Trophoblast cell (in vitro differentiated cells and primary cell): ENCODE results near the gene SPATC1L.

ENCODE experiments used
- DNase-seq, 2 donors: peaks; one replicate each; pipeline ENCODE4 v3.0.0-alpha.2; 2016
- H2AFZ ChIP-seq: 2 replicates; pipeline ENCODE4 v1.6.1; 2013; ENCODE audit warnings: low read length, moderate library complexity, mild to moderate bottlenecking; ENCODE audit not compliant: insufficient read depth, poor library complexity
- H2AK5ac ChIP-seq: 2 replicates; pipeline ENCODE4 v1.6.1; 2013; ENCODE audit warnings: mild to moderate bottlenecking, low read length
- H2BK120ac ChIP-seq: 2 replicates; pipeline ENCODE4 v1.6.1; 2013; ENCODE audit warnings: low read length, mild to moderate bottlenecking, moderate library complexity; ENCODE audit not compliant: insufficient read depth, poor library complexity
- H2BK12ac ChIP-seq: 2 replicates; pipeline ENCODE4 v1.6.1; 2013; ENCODE audit warnings: mild to moderate bottlenecking, low read length, moderate library complexity
- H2BK5ac ChIP-seq: 2 replicates; pipeline ENCODE4 v1.6.1; 2013; ENCODE audit warnings: low read length, low read depth, moderate library complexity, mild to moderate bottlenecking; ENCODE audit not compliant: poor library complexity
- H3K14ac ChIP-seq: 2 replicates; pipeline ENCODE4 v1.6.1; 2013; ENCODE audit warnings: mild to moderate bottlenecking, low read length
- H3K18ac ChIP-seq: 2 replicates; pipeline ENCODE4 v1.6.1; 2013; ENCODE audit warnings: mild to moderate bottlenecking, low read length
- H3K23ac ChIP-seq: 2 replicates; pipeline ENCODE4 v1.6.1; 2013; ENCODE audit warnings: low read length
- H3K27ac ChIP-seq: 2 replicates; pipeline ENCODE4 v1.5.1; 2013; ENCODE audit warnings: low read depth, mild to moderate bottlenecking, inconsistent platforms, low read length, moderate library complexity
- H3K27me3 ChIP-seq: 2 replicates; pipeline ENCODE4 v1.6.1; 2013; ENCODE audit warnings: inconsistent platforms, mild to moderate bottlenecking, low read length, moderate library complexity; ENCODE audit not compliant: insufficient read depth
- H3K36me3 ChIP-seq, 2 experiments: 1 replicate in 1 of 2; 2 replicates in 1 of 2; pipeline ENCODE4 v1.6.1; 2013; ENCODE audit warnings: low read length in 2 of 2, mild to moderate bottlenecking in 2 of 2, moderate library complexity in 1 of 2; ENCODE audit not compliant: insufficient read depth in 2 of 2, control insufficient read depth in 1 of 2
- H3K4ac ChIP-seq: 2 replicates; pipeline ENCODE4 v1.6.1; 2013; ENCODE audit warnings: low read depth, mild to moderate bottlenecking, low read length, moderate library complexity
- H3K4me1 ChIP-seq, 2 experiments: 1 replicate in 1 of 2; 2 replicates in 1 of 2; pipeline ENCODE4 v1.6.1; 2013; ENCODE audit warnings: low read length in 2 of 2, mild to moderate bottlenecking in 2 of 2, moderate library complexity in 1 of 2; ENCODE audit not compliant: insufficient read depth in 2 of 2, control insufficient read depth in 1 of 2
- H3K4me2 ChIP-seq: 2 replicates; pipeline ENCODE4 v1.6.1; 2013; ENCODE audit warnings: inconsistent platforms, mild to moderate bottlenecking, low read length, moderate library complexity
- H3K4me3 ChIP-seq: 2 replicates; pipeline ENCODE4 v1.5.1; 2013; ENCODE audit warnings: mild to moderate bottlenecking, low read depth, low read length, inconsistent platforms
- H3K79me1 ChIP-seq: one replicate; pipeline ENCODE4 v1.6.1; 2013; ENCODE audit warnings: low read length
- H3K79me2 ChIP-seq: 2 replicates; pipeline ENCODE4 v1.6.1; 2013; ENCODE audit warnings: low read length, mild to moderate bottlenecking; ENCODE audit not compliant: control insufficient read depth, insufficient read depth, poor library complexity
- H3K9ac ChIP-seq: 2 replicates; pipeline ENCODE4 v1.6.1; 2013; ENCODE audit warnings: mild to moderate bottlenecking, low read length
- H3K9me3 ChIP-seq: 2 replicates; pipeline ENCODE4 v1.6.1; 2013; ENCODE audit warnings: low read depth, mild to moderate bottlenecking, control low read depth, inconsistent platforms, low read length; ENCODE audit not compliant: insufficient read depth
- H4K12ac ChIP-seq: 2 replicates; pipeline ENCODE4 v1.6.1; 2013; ENCODE audit warnings: low read depth, mild to moderate bottlenecking, low read length, moderate library complexity
- H4K8ac ChIP-seq: 2 replicates; pipeline ENCODE4 v1.6.1; 2013; ENCODE audit warnings: low read depth, mild to moderate bottlenecking, low read length, moderate library complexity
- H4K91ac ChIP-seq: one replicate; pipeline ENCODE4 v1.6.1; 2013; ENCODE audit warnings: low read depth, mild to moderate bottlenecking, low read length, moderate library complexity
- WGBS: extraction: QIAGEN DNeasy Blood & Tissue Kit; methylation state at CpG from one replicate; pipeline ENCODE4 v1.1.7; 2013; ENCODE audit warnings: missing lambda C conversion rate; ENCODE audit not compliant: insufficient read length, insufficient coverage; ENCODE audit errors: extremely low coverage; 5-methylcytosine and 5-hydroxymethylcytosine counted together

SPATC1L gene

DNA sequence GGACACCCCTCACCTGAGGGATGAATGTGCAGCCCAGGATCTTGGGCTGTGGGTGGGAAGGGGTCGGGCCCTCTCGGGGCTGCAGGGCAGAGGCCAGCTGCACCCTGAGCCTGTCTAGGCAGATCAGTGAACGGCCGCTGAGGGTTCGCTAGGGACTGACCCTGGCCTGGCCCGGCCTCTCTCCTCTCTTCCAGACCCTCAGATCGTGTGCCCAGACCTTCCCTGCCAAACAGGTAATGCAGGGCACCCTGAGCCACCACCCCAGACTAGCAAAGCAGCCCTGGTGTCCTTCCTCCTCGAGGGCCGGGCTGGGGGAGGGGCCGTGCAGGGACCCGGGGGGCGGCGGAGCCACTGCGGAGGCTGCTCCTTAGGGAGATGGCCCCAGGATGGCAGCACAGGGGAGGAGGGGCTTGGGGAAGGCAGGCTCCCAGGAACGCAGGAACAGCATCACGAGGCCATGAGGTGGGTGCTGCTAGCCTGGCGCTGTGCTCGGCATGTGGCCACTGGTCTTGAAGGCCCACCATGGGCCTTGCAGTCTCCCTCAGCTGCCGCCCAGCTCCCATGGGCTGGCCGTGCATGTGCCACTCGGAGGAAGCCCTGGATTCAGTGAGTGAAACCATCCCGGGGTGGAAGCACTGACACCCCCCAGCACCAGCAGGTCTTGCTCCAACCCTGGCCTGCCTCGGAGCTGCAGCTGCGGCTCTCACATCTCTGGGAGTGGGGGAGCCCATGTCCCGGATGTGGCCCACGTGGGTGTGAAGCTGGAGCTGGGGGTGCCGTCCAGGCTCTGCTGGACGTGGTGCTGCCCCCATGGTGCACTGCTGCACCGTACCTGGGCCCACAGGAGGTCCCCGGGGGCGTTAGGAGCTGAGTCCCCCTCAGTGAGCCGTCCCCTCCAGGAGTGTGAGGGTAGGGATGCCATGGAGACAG, 57.7 kb downstream of the SPATC1L start:
- no peak overlapping the region for H4K8ac ChIP-seq
- H4K12ac ChIP-seq = no peak overlapping the region
- H3K4me3 ChIP-seq = no peak overlapping the region
- H3K9ac ChIP-seq = no peak overlapping the region
- no peaks in the 10 kb centered on the region for H3K79me2 ChIP-seq
- peaks cover 0 to 2% of the 10 kb centered on the region in 2 experiments for H3K4me1 ChIP-seq
- no peak overlapping the region for H2AFZ ChIP-seq
- no peak overlapping the region for H2BK12ac ChIP-seq
- no CpG with 5 or more reads among the region's 32 CpGs for WGBS
- H3K14ac ChIP-seq = no peak overlapping the region
- no peak overlapping the region for H2AK5ac ChIP-seq
- H3K36me3 ChIP-seq = peaks cover 26 to 28% of the 10 kb centered on the region in 2 experiments
- H3K27ac ChIP-seq = no peak overlapping the region
- no peaks in the 10 kb centered on the region for H3K79me1 ChIP-seq
- no peak overlapping the region for H3K23ac ChIP-seq
- DNase-seq = no peak
- H3K4me2 ChIP-seq = no peak overlapping the region
- H3K9me3 ChIP-seq = peaks cover 6% of the 10 kb centered on the region
- no peak overlapping the region for H2BK5ac ChIP-seq
- H4K91ac ChIP-seq = no peak overlapping the region
- no peak overlapping the region for H2BK120ac ChIP-seq
- H3K18ac ChIP-seq = no peak overlapping the region
- no peaks in the 10 kb centered on the region for H3K27me3 ChIP-seq
- H3K4ac ChIP-seq = no peak overlapping the region

DNA sequence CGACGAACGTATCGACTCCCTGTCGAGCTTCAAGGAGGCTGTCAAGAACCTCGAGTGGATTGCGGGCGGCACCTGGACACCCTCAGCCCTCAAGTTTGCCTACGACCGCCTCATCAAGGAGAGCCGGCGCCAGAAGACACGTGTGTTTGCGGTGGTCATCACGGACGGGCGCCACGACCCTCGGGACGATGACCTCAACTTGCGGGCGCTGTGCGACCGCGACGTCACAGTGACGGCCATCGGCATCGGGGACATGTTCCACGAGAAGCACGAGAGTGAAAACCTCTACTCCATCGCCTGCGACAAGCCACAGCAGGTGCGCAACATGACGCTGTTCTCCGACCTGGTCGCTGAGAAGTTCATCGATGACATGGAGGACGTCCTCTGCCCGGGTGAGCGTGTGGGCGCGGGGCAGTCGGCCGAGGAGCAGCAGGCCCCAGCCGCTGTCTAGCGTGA, 58.4 kb downstream of the SPATC1L start:
- Histone ChIP-seq H3K27me3 (no peaks in the 10 kb centered on the region), H3K4me3 (no peak overlapping the region), H3K79me2 (no peaks in the 10 kb centered on the region), H2BK5ac (no peak overlapping the region), H3K79me1 (no peaks in the 10 kb centered on the region), H3K9me3 (peaks cover 6% of the 10 kb centered on the region), H3K23ac (no peak overlapping the region), H3K4me1 (peaks cover 0 to 2% of the 10 kb centered on the region in 2 experiments), H3K4me2 (no peak overlapping the region), H4K8ac (no peak overlapping the region), H3K36me3 (peaks cover 32 to 34% of the 10 kb centered on the region in 2 experiments), H2AFZ (no peak overlapping the region), H2BK120ac (no peak overlapping the region), H2BK12ac (no peak overlapping the region), H3K27ac (no peak overlapping the region), H2AK5ac (no peak overlapping the region), H3K18ac (no peak overlapping the region), H3K14ac (no peak overlapping the region), H3K9ac (no peak overlapping the region), H3K4ac (no peak overlapping the region), H4K91ac (no peak overlapping the region), H4K12ac (no peak overlapping the region)
- no peak for DNase-seq
- no CpG with 5 or more reads among the region's 47 CpGs for WGBS

- WGBS = no CpG with 5 or more reads among the region's 49 CpGs
- no peak overlapping the region for H2BK5ac ChIP-seq
- H2BK12ac ChIP-seq = no peak overlapping the region
- H2AK5ac ChIP-seq = no peak overlapping the region
- peaks cover 6% of the 10 kb centered on the region for H3K9me3 ChIP-seq
- H4K8ac ChIP-seq = no peak overlapping the region
- no peaks in the 10 kb centered on the region for H3K27me3 ChIP-seq
- no peak overlapping the region for H3K4me3 ChIP-seq
- H3K9ac ChIP-seq = no peak overlapping the region
- DNase-seq = no peak
- H2AFZ ChIP-seq = no peak overlapping the region
- H3K4me2 ChIP-seq = no peak overlapping the region
- H3K4ac ChIP-seq = no peak overlapping the region
- no peak overlapping the region for H4K12ac ChIP-seq
- H3K14ac ChIP-seq = no peak overlapping the region
- no peak overlapping the region for H3K23ac ChIP-seq
- no peaks in the 10 kb centered on the region for H3K79me2 ChIP-seq
- no peak overlapping the region for H3K27ac ChIP-seq
- peaks cover 35% of the 10 kb centered on the region in 2 experiments for H3K36me3 ChIP-seq
- no peak overlapping the region for H3K18ac ChIP-seq
- H3K79me1 ChIP-seq = no peaks in the 10 kb centered on the region
- H4K91ac ChIP-seq = no peak overlapping the region
- no peak overlapping the region for H2BK120ac ChIP-seq
- H3K4me1 ChIP-seq = peaks cover 0 to 2% of the 10 kb centered on the region in 2 experiments
These were observed 59.1 kb downstream of the SPATC1L start for GRCh38 chr21:46124926-46125845.

GRCh38 chr21:46124083-46124925, 60.0 kb downstream of the SPATC1L start:
- Histone ChIP-seq H2AFZ (no peak overlapping the region), H4K91ac (no peak overlapping the region), H3K79me2 (no peaks in the 10 kb centered on the region), H2BK120ac (no peak overlapping the region), H3K4me3 (no peak overlapping the region), H3K9ac (no peak overlapping the region), H4K12ac (no peak overlapping the region), H3K14ac (no peak overlapping the region), H3K27me3 (no peaks in the 10 kb centered on the region), H3K9me3 (peaks cover 6% of the 10 kb centered on the region), H3K23ac (no peak overlapping the region), H2BK12ac (no peak overlapping the region), H3K18ac (no peak overlapping the region), H2AK5ac (no peak overlapping the region), H3K4me1 (peaks cover 0 to 2% of the 10 kb centered on the region in 2 experiments), H3K4me2 (no peak overlapping the region), H3K36me3 (peaks cover 39 to 41% of the 10 kb centered on the region in 2 experiments), H3K4ac (no peak overlapping the region), H3K79me1 (no peaks in the 10 kb centered on the region), H4K8ac (no peak overlapping the region), H3K27ac (no peak overlapping the region), H2BK5ac (no peak overlapping the region)
- WGBS = 100% methylated on average over 3 of the region's 16 CpGs
- no peak for DNase-seq
